Measurements from ENCODE around the gene FOSB. TPM values are rescaled to one million over a fixed set of nuclear protein-coding genes. Genes with fewer than 3 reads are reported as not detected.

FOSB gene
- total RNA-seq, 1 experiment from 2014 or later = 4.0 TPM

- peak overlapping the region; percentile 74; the same call in 1 of the 2 replicates for H3K4me3 ChIP-seq (ENCODE audit: low read length)
- no peaks in the 10 kb centered on the region for H3K36me3 ChIP-seq (ENCODE audit: insufficient read depth, low read length)
- H2AFZ ChIP-seq (ENCODE audit: low read length) = no peak overlapping the region
- peaks cover 10% of the 10 kb centered on the region; the same call in 1 of the 2 replicates for H3K79me2 ChIP-seq (ENCODE audit: low read length)
- H3K4me1 ChIP-seq (ENCODE audit: low read length) = peaks cover 55% of the 10 kb centered on the region
- H3K4me2 ChIP-seq (ENCODE audit: low read depth, low read length, poor library complexity, severe bottlenecking) = peak overlapping the region; percentile 73
- H3K27me3 ChIP-seq (ENCODE audit: low read length) = no peaks in the 10 kb centered on the region
- H3K9me3 ChIP-seq (ENCODE audit: low read length) = no peaks in the 10 kb centered on the region
- peak overlapping the region; percentile 90 for H3K27ac ChIP-seq (ENCODE audit: low read length)
- no peaks in the 10 kb centered on the region for H3K9me2 ChIP-seq (replicated peaks; ENCODE audit: insufficient read depth, low read length)
- peak overlapping the region; percentile 81; the same call in 1 of the 2 replicates for H3K9ac ChIP-seq (ENCODE audit: low read length)
- no peaks in the 10 kb centered on the region for H4K20me1 ChIP-seq (ENCODE audit: insufficient read depth, low read depth, low read length)
- no peak for DNase-seq
These were observed 22.7 kb upstream of the FOSB start for GRCh38 chr19:45445139-45445538.

DNA sequence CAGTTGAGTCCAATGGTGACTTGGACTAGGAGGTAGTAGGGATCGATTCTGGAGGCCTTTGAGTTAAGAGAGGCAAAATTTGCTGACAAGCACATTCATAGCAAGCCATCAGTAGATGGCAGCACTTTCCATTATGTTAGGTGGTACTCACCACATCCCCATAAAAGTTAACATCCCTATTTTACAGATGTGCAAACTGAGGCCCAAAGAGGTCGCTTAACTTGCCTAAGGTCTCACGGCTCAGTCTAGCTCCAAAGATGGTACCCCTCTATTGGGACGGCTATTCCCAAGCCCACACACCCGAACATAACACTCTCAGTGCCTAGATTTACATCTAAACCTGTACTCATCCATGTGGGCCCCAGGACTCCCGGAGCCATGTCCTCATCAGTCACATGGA, 21.5 kb upstream of the FOSB start:
- Histone ChIP-seq H3K4me3 (ENCODE audit: low read length) (no peak overlapping the region), H3K27ac (ENCODE audit: low read length) (no peak overlapping the region), H3K27me3 (ENCODE audit: low read length) (0 out of 2 replicates have a peak, but pooled peaks cover under 1% of the 10 kb centered on the region), H3K9me3 (ENCODE audit: low read length) (no peaks in the 10 kb centered on the region), H3K4me2 (ENCODE audit: low read depth, low read length, poor library complexity, severe bottlenecking) (no peak overlapping the region), H3K36me3 (ENCODE audit: insufficient read depth, low read length) (no peaks in the 10 kb centered on the region), H3K79me2 (ENCODE audit: low read length) (peaks cover 10% of the 10 kb centered on the region; the same call in 1 of the 2 replicates), H3K9ac (ENCODE audit: low read length) (no peak overlapping the region), H2AFZ (ENCODE audit: low read length) (no peak overlapping the region), H3K9me2 (replicated peaks; ENCODE audit: insufficient read depth, low read length) (no peaks in the 10 kb centered on the region), H3K4me1 (ENCODE audit: low read length) (peaks cover 49% of the 10 kb centered on the region), H4K20me1 (ENCODE audit: insufficient read depth, low read depth, low read length) (no peaks in the 10 kb centered on the region)
- DNase-seq = peak; percentile 75

- Histone ChIP-seq H4K20me1 (ENCODE audit: insufficient read depth, low read depth, low read length) (no peaks in the 10 kb centered on the region), H3K79me2 (ENCODE audit: low read length) (peaks cover 10% of the 10 kb centered on the region; the same call in 1 of the 2 replicates), H3K9ac (ENCODE audit: low read length) (no peak overlapping the region), H2AFZ (ENCODE audit: low read length) (no peak overlapping the region), H3K9me3 (ENCODE audit: low read length) (no peaks in the 10 kb centered on the region), H3K27me3 (ENCODE audit: low read length) (0 out of 2 replicates have a peak, but pooled peaks cover 3% of the 10 kb centered on the region), H3K4me1 (ENCODE audit: low read length) (peaks cover 55% of the 10 kb centered on the region), H3K36me3 (ENCODE audit: insufficient read depth, low read length) (no peaks in the 10 kb centered on the region), H3K4me2 (ENCODE audit: low read depth, low read length, poor library complexity, severe bottlenecking) (no peak overlapping the region), H3K9me2 (replicated peaks; ENCODE audit: insufficient read depth, low read length) (no peaks in the 10 kb centered on the region), H3K4me3 (ENCODE audit: low read length) (no peak overlapping the region), H3K27ac (ENCODE audit: low read length) (no peak overlapping the region)
- DNase-seq = no peak
These were observed 20.9 kb upstream of the FOSB start for GRCh38 chr19:45446944-45447343.

DNA sequence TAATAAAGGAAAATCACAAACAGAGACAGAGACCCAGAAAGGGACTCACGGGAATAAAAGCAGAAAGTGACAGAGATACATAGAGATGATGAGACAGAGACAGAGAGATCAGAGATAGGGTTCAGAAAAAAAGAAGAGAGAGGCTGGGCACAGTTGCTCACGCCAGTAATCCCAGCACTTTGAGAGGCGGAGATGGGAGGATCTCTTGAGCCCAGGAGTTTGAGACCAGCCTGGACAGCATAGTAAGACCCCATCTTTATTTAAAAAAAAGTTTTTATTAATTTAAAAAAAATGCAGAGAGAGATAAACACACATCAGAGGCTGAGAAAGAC, 19.4 kb upstream of the FOSB start:
- no peaks in the 10 kb centered on the region for H3K9me3 ChIP-seq (ENCODE audit: low read length)
- no peak overlapping the region for H3K4me2 ChIP-seq (ENCODE audit: low read depth, low read length, poor library complexity, severe bottlenecking)
- no peak overlapping the region for H3K4me3 ChIP-seq (ENCODE audit: low read length)
- H3K27ac ChIP-seq (ENCODE audit: low read length) = no peak overlapping the region
- peaks cover 44% of the 10 kb centered on the region for H3K4me1 ChIP-seq (ENCODE audit: low read length)
- no peak overlapping the region for H2AFZ ChIP-seq (ENCODE audit: low read length)
- H3K9me2 ChIP-seq (replicated peaks; ENCODE audit: insufficient read depth, low read length) = no peaks in the 10 kb centered on the region
- no peaks in the 10 kb centered on the region for H3K36me3 ChIP-seq (ENCODE audit: insufficient read depth, low read length)
- H4K20me1 ChIP-seq (ENCODE audit: insufficient read depth, low read depth, low read length) = no peaks in the 10 kb centered on the region
- H3K9ac ChIP-seq (ENCODE audit: low read length) = no peak overlapping the region
- no peak for DNase-seq
- peaks cover 10% of the 10 kb centered on the region; the same call in 1 of the 2 replicates for H3K79me2 ChIP-seq (ENCODE audit: low read length)
- 0 out of 2 replicates have a peak, but pooled peaks cover 3% of the 10 kb centered on the region for H3K27me3 ChIP-seq (ENCODE audit: low read length)

GRCh38 chr19:45448887-45449299, 18.9 kb upstream of the FOSB start:
- 0 out of 2 replicates have a peak, but pooled peaks cover 3% of the 10 kb centered on the region for H3K27me3 ChIP-seq (ENCODE audit: low read length)
- H3K79me2 ChIP-seq (ENCODE audit: low read length) = peaks cover 10% of the 10 kb centered on the region; the same call in 1 of the 2 replicates
- H3K27ac ChIP-seq (ENCODE audit: low read length) = no peak overlapping the region
- H3K36me3 ChIP-seq (ENCODE audit: insufficient read depth, low read length) = no peaks in the 10 kb centered on the region
- H3K9me2 ChIP-seq (replicated peaks; ENCODE audit: insufficient read depth, low read length) = no peaks in the 10 kb centered on the region
- H2AFZ ChIP-seq (ENCODE audit: low read length) = no peak overlapping the region
- H3K9ac ChIP-seq (ENCODE audit: low read length) = peak overlapping the region; percentile 86
- H3K4me2 ChIP-seq (ENCODE audit: low read depth, low read length, poor library complexity, severe bottlenecking) = peak overlapping the region; percentile 88
- H3K9me3 ChIP-seq (ENCODE audit: low read length) = no peaks in the 10 kb centered on the region
- no peaks in the 10 kb centered on the region for H4K20me1 ChIP-seq (ENCODE audit: insufficient read depth, low read depth, low read length)
- no peak for DNase-seq
- H3K4me3 ChIP-seq (ENCODE audit: low read length) = peak overlapping the region; percentile 85; the same call in 1 of the 2 replicates
- H3K4me1 ChIP-seq (ENCODE audit: low read length) = peaks cover 39% of the 10 kb centered on the region

GRCh38 chr19:45450012-45450333, 17.8 kb upstream of the FOSB start:
- H3K27me3 ChIP-seq (ENCODE audit: low read length) = 0 out of 2 replicates have a peak, but pooled peaks cover 3% of the 10 kb centered on the region
- peak overlapping the region; percentile 70 for H3K27ac ChIP-seq (ENCODE audit: low read length)
- no peaks in the 10 kb centered on the region for H3K9me3 ChIP-seq (ENCODE audit: low read length)
- peaks cover 10% of the 10 kb centered on the region; the same call in 1 of the 2 replicates for H3K79me2 ChIP-seq (ENCODE audit: low read length)
- peak overlapping the region; percentile 88 for H3K4me2 ChIP-seq (ENCODE audit: low read depth, low read length, poor library complexity, severe bottlenecking)
- H3K9me2 ChIP-seq (replicated peaks; ENCODE audit: insufficient read depth, low read length) = no peaks in the 10 kb centered on the region
- peak; percentile 82 for DNase-seq
- H3K4me3 ChIP-seq (ENCODE audit: low read length) = peak overlapping the region; percentile 85
- peak overlapping the region; percentile 86 for H3K9ac ChIP-seq (ENCODE audit: low read length)
- H3K4me1 ChIP-seq (ENCODE audit: low read length) = peaks cover 31% of the 10 kb centered on the region
- H3K36me3 ChIP-seq (ENCODE audit: insufficient read depth, low read length) = no peaks in the 10 kb centered on the region
- no peaks in the 10 kb centered on the region for H4K20me1 ChIP-seq (ENCODE audit: insufficient read depth, low read depth, low read length)
- peak overlapping the region; percentile 60; the same call in 1 of the 2 replicates for H2AFZ ChIP-seq (ENCODE audit: low read length)

- 0 out of 2 replicates have a peak, but pooled peaks cover 3% of the 10 kb centered on the region for H3K27me3 ChIP-seq (ENCODE audit: low read length)
- H3K4me3 ChIP-seq (ENCODE audit: low read length) = peak overlapping the region; percentile 94
- no peaks in the 10 kb centered on the region for H3K9me3 ChIP-seq (ENCODE audit: low read length)
- peak overlapping the region; percentile 89 for H3K9ac ChIP-seq (ENCODE audit: low read length)
- DNase-seq = peak; percentile 63
- peak overlapping the region; percentile 99 for H3K4me2 ChIP-seq (ENCODE audit: low read depth, low read length, poor library complexity, severe bottlenecking)
- peak overlapping the region; percentile 99 for H2AFZ ChIP-seq (ENCODE audit: low read length)
- H3K27ac ChIP-seq (ENCODE audit: low read length) = no peak overlapping the region
- H3K79me2 ChIP-seq (ENCODE audit: low read length) = peaks cover 10% of the 10 kb centered on the region; the same call in 1 of the 2 replicates
- H3K4me1 ChIP-seq (ENCODE audit: low read length) = peaks cover 30% of the 10 kb centered on the region
- no peaks in the 10 kb centered on the region for H4K20me1 ChIP-seq (ENCODE audit: insufficient read depth, low read depth, low read length)
- H3K9me2 ChIP-seq (replicated peaks; ENCODE audit: insufficient read depth, low read length) = no peaks in the 10 kb centered on the region
- H3K36me3 ChIP-seq (ENCODE audit: insufficient read depth, low read length) = no peaks in the 10 kb centered on the region
These were observed 16.5 kb upstream of the FOSB start for GRCh38 chr19:45451131-45451849.

GRCh38 chr19:45451850-45452387, 15.9 kb upstream of the FOSB start:
- Histone ChIP-seq H3K4me3 (ENCODE audit: low read length) (peak overlapping the region; percentile 94; the same call in 1 of the 2 replicates), H3K9ac (ENCODE audit: low read length) (no peak overlapping the region), H3K79me2 (ENCODE audit: low read length) (peaks cover 10% of the 10 kb centered on the region; the same call in 1 of the 2 replicates), H3K27ac (ENCODE audit: low read length) (no peak overlapping the region), H3K4me2 (ENCODE audit: low read depth, low read length, poor library complexity, severe bottlenecking) (peak overlapping the region; percentile 99), H4K20me1 (ENCODE audit: insufficient read depth, low read depth, low read length) (no peaks in the 10 kb centered on the region), H3K36me3 (ENCODE audit: insufficient read depth, low read length) (no peaks in the 10 kb centered on the region), H3K4me1 (ENCODE audit: low read length) (peaks cover 33% of the 10 kb centered on the region), H3K9me2 (replicated peaks; ENCODE audit: insufficient read depth, low read length) (no peaks in the 10 kb centered on the region), H3K9me3 (ENCODE audit: low read length) (no peaks in the 10 kb centered on the region), H3K27me3 (ENCODE audit: low read length) (0 out of 2 replicates have a peak, but pooled peaks cover 3% of the 10 kb centered on the region), H2AFZ (ENCODE audit: low read length) (0 out of 2 replicates have a peak overlapping the region, but pooled peaks have one; percentile 99)
- DNase-seq = no peak
